Ramos (cell line): ENCODE results near the gene FEM1B.
"Not testable (repeated sequence)": the region's sequence is repeated elsewhere in the genome, so short reads cannot be mapped to it uniquely, and the experiment has no call there.

Experiments used
- in situ Hi-C: fragments of 300-500 bp; cut with MboI; formaldehyde crosslinking; loops from one replicate; pipeline ENCODE4 v1.14.3; 2022; ENCODE audit warnings: low sequenced_read_pairs; ENCODE audit not compliant: unreplicated experiment

Gene FEM1B

DNA sequence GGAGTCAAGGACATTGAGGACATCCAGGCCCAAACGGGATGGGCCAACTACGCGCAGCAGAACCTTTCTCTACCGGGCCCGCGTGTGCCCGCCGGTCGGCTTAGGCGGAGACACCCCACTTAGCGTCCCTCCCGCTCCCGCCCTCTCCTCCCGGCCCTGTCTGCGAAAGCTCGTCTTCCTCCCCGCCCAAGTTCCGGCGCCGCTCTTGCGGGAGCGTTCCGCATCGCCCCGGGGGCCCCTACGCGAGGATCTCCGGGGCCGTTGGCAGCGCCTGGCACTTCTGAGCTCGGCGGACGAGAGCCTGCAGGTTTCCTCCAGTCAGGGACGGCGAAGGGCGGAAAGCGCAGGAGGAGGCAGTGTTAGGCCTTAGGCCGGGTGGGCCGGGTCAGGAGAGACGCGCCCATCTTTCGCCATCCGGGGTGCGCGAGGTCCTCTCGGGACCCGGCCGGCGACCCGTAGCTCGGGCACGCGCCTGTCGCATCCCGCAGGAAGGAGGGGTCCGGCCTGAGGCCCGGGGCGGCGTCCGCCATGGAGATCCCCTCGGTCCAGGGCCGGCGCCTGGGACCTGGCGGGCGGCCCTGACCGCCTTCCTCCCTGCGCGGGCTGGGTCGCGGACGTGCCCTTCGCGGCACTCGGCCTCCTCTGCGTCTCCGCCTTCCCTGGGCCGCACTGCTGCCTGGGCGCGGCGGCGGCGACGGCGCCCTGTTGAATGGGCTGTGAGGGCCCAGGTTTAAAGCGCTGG is at the start of gene FEM1B:
FEM1B (plus strand) TSS at position 143 of the 742 bp plus-strand sequence. CDS start 673 bp downstream, outside the sequence.
- in situ Hi-C loops: no loop called here

DNA sequence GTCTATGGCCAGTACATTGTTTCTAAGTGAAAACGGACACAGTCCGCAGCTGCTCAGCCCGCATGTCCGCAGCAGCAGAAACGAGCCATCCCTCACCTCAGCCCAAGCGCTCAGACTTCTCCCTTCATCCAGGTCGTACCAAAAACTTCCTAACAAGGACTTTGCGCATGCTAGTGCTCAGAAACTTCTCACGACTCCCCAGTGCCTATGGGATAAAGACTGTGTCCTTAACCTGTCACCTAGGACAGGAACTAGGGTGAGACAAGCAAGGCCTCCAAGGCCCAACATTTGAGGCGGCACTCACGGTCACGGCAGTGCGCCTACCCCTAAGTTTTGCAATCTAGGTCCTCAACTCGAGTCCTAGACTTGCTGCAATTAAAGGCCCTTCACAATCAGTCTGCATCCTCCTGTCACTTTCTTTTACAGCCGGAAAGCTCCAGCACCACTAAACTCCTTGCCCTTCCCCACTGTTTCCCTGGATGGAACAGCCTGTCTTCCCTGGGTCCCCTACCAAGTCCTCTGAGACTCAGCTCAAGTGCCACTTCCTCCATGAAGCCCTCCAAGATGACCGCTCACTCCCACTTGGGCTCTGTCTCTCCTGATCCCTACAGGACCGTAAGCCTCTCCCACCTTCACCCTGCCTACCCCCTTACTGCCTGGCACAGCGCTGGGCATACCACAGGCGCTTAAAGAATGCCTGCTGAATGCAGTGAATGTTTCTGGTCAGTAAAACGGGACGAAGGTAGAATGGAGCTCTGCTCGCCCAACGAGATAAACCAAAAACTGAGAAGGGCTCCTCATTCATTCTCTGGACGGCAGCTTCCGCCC is 49.2 kb upstream of the FEM1B start:
- in situ Hi-C loops: loop anchor here (10.0 kb wide), 1 partner anchor 374 kb away; no protein-coding TSS in a partner anchor

DNA sequence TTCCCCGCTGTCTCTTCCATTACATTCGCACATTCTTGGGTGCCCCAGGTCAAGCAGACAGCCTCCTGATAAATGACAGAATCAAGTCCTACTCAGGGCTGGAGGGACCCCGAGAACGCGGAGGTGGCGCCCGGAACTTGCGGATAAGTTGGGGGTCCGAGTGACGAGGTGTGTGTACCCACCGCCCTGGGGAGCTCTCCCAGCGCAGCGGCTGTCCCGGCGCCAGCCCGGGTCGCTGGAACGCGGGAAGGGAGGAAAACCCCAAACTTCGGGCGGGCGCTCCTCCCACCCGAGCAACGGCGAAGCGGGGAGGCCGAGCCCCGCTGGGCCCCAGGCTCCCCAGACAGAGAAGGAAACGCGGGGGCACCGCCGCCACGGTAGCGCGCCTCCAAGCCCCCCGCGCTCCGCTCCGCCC is 48.6 kb upstream of the FEM1B start:
- in situ Hi-C loops: loop anchor here (10.0 kb wide), 1 partner anchor 374 kb away; no protein-coding TSS in a partner anchor

- in situ Hi-C loops: loop anchor here (10.0 kb wide), 1 partner anchor 375 kb away; no protein-coding TSS in a partner anchor
Observed at GRCh38 chr15:68229386-68230156, 48.0 kb upstream of the FEM1B start, which contains the start of gene CLN6. CLN6 (minus strand) TSS chr15:68229728; CDS start chr15:68229584, 144 bp downstream.

- in situ Hi-C loops: no loop called here
Observed at GRCh38 chr15:68230157-68231100, 47.1 kb upstream of the FEM1B start.

GRCh38 chr15:68231102-68231818 is 46.3 kb upstream of the FEM1B start:
- in situ Hi-C loops: no loop called here

DNA sequence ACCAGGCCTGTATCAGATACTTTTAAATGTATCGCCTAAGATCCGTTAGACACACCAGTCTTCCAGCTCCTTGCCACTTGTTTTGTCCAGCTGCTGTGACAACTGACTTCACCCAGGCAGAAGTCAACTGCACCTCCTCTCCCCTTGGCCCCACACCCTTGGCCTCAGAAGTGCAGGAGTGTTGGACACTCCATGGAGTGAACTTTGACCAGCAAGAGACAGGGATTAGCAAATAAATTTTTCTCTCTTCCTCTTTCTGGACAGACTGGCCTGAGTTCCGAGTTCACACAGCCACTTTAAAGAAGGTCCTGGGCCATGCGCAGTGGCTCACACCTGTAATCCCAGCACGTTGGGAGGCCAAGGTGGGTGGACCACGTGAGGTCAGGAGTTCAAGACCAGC is 45.1 kb upstream of the FEM1B start:
- in situ Hi-C loops: no loop called here

GRCh38 chr15:68232937-68233336 is 44.6 kb upstream of the FEM1B start:
- in situ Hi-C loops: no loop called here

DNA sequence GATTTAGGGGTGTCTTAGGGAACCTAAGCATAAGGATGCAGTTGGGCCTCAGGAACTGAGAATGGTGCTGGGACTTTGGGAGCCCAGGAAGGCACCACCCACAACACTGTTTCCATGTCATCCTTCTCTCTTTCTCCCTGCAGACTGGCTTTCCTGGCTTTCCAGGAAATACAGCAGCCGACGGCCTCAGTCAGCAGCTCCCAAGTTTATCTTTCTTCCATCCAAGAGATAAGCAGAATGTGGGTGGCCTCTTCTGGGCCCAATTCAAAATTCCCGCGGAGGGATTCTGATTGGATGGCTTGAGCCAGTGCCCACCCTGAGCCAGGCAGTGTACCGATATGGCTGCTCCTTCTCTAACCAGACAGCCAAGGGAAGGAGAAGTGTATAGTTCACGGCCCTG is 43.5 kb upstream of the FEM1B start:
- in situ Hi-C loops: no loop called here

DNA sequence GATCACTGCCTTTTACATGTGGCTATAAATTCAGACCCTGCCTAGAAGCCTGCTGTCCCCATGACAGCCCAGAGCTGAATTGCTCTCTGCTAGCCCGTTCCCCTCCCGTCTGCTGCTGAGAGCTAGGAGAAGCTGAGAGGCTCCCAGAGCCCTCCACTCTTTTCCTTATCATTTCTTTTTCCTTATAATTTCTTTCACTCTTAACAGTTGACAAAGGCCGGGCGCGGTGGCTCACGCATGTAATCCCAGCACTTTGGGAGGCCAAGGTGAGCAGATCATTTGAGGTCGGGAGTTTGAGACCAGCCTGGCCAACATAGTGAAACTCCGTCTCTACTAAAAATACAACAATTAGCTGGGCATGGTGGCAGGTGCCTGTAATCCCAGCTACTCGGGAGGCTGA is 43.0 kb upstream of the FEM1B start:
- in situ Hi-C loops: not testable (repeated sequence)

- in situ Hi-C loops: no loop called here
Observed at GRCh38 chr15:68235022-68235421, 42.5 kb upstream of the FEM1B start.

DNA sequence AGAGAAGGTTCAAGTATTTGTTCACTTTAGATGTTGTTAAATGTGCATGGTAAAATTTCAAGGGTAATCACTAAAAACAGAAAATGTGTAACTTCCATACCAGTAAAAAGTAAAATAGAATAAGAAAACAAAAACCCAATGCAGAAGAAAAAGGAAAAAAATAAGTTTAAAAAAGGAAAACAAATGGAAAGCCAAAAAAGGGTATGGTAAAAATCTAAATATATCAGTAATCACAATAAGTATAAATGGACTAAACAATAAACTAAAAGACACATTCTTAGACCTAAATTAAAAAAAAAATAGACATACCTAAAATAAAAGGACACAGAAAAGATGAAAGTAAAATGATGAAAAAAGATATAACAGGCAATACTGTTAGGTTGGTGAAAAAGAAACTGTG is 38.5 kb upstream of the FEM1B start:
- in situ Hi-C loops: no loop called here

GRCh38 chr15:68241088-68241935 is 36.2 kb upstream of the FEM1B start:
- in situ Hi-C loops: loop anchor here (10.0 kb wide), 1 partner anchor 143 kb away; no protein-coding TSS in a partner anchor

- in situ Hi-C loops: loop anchor here (10.0 kb wide), 1 partner anchor 141 kb away; no protein-coding TSS in a partner anchor
Observed at GRCh38 chr15:68244235-68244634, 33.3 kb upstream of the FEM1B start.

GRCh38 chr15:68249058-68249713 is 28.4 kb upstream of the FEM1B start:
- in situ Hi-C loops: loop anchor here (10.0 kb wide), 1 partner anchor 136 kb away; no protein-coding TSS in a partner anchor

DNA sequence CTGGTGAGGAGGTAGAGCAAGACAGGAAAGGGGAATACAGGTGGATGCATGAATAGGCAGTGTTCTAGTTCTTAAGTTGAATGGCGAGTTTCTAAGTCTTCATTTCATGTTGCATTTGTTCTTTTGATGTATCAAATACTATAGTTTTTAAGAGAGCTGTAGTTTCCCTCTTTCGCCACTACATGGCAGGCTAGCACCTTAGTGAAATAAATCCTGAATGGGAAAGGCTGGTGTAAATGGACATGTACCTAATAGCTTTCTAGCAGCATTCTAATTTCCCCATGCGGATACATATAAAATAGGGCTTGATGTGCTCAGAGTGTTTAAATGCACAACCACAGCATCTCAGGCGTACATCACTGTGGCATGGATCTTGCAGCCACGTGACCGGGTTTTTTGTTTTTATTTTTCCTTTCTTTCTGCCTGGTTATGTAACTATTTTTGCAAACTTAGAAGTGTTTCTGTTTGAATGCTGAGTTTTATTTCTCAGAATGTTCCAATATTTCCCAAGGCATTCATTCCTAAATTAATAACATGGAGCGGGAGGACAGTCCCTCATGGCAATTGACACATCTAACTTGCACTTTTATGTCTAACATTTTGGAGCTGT is 24.5 kb upstream of the FEM1B start:
- in situ Hi-C loops: no loop called here
